ENCODE results near the gene ARHGEF10L. TPM values are rescaled to one million over a fixed set of nuclear protein-coding genes. Genes with fewer than 3 reads are reported as not detected.

ARHGEF10L gene
- total RNA-seq, 1 donor from 2014 or later: 33.1 TPM

GRCh38 chr1:17674726-17675500 is 135.4 kb downstream of the ARHGEF10L start:
- Mint-ChIP-seq H3K4me1 (peaks cover 13% of the 10 kb centered on the region), H3K9me3 (no peaks in the 10 kb centered on the region), H3K36me3 (peaks cover 2% of the 10 kb centered on the region), H3K4me3 (no peak overlapping the region), H3K27me3 (ENCODE audit: low read depth) (no peaks in the 10 kb centered on the region), H3K27ac (no peak overlapping the region)
- DNase-seq (ENCODE audit: low spot score in 2 of 2, unreplicated experiment in 2 of 2): no peak
- no peak for TF ChIP-seq CTCF (IDR thresholded peaks at IDR 0.05; ENCODE audit: unreplicated experiment)

- Mint-ChIP-seq H3K36me3 (peaks cover 2% of the 10 kb centered on the region), H3K4me3 (no peak overlapping the region), H3K9me3 (no peaks in the 10 kb centered on the region), H3K27me3 (ENCODE audit: low read depth) (no peaks in the 10 kb centered on the region), H3K27ac (no peak overlapping the region), H3K4me1 (peaks cover 13% of the 10 kb centered on the region)
- no peak for TF ChIP-seq CTCF (IDR thresholded peaks at IDR 0.05; ENCODE audit: unreplicated experiment)
- no peak for DNase-seq (ENCODE audit: low spot score in 2 of 2, unreplicated experiment in 2 of 2)
Observed at GRCh38 chr1:17675744-17676143, 136.2 kb downstream of the ARHGEF10L start.

- H3K9me3 Mint-ChIP-seq: no peaks in the 10 kb centered on the region
- DNase-seq (ENCODE audit: low spot score in 2 of 2, unreplicated experiment in 2 of 2): no peak
- no peak overlapping the region for H3K4me3 Mint-ChIP-seq
- H3K36me3 Mint-ChIP-seq: peaks cover 6% of the 10 kb centered on the region
- H3K27me3 Mint-ChIP-seq (ENCODE audit: low read depth): no peaks in the 10 kb centered on the region
- no peak overlapping the region for H3K27ac Mint-ChIP-seq
- no peak for TF ChIP-seq CTCF (IDR thresholded peaks at IDR 0.05; ENCODE audit: unreplicated experiment)
- peaks cover 17% of the 10 kb centered on the region for H3K4me1 Mint-ChIP-seq
Observed at GRCh38 chr1:17676387-17677060, 137.0 kb downstream of the ARHGEF10L start.

- no peaks in the 10 kb centered on the region for H3K9me3 Mint-ChIP-seq
- H3K27ac Mint-ChIP-seq: no peak overlapping the region
- no peak for TF ChIP-seq CTCF (IDR thresholded peaks at IDR 0.05; ENCODE audit: unreplicated experiment)
- no peak overlapping the region for H3K4me3 Mint-ChIP-seq
- no peaks in the 10 kb centered on the region for H3K27me3 Mint-ChIP-seq (ENCODE audit: low read depth)
- peaks cover 6% of the 10 kb centered on the region for H3K36me3 Mint-ChIP-seq
- no peak for DNase-seq (ENCODE audit: low spot score in 2 of 2, unreplicated experiment in 2 of 2)
- peaks cover 15% of the 10 kb centered on the region for H3K4me1 Mint-ChIP-seq
Observed at GRCh38 chr1:17678011-17678410, 138.5 kb downstream of the ARHGEF10L start.

- DNase-seq (ENCODE audit: low spot score in 2 of 2, unreplicated experiment in 2 of 2): no peak
- no peak for TF ChIP-seq CTCF (IDR thresholded peaks at IDR 0.05; ENCODE audit: unreplicated experiment)
- no peaks in the 10 kb centered on the region for H3K27me3 Mint-ChIP-seq (ENCODE audit: low read depth)
- H3K27ac Mint-ChIP-seq: no peak overlapping the region
- no peak overlapping the region for H3K4me3 Mint-ChIP-seq
- H3K36me3 Mint-ChIP-seq: peaks cover 6% of the 10 kb centered on the region
- H3K4me1 Mint-ChIP-seq: peaks cover 22% of the 10 kb centered on the region
- no peaks in the 10 kb centered on the region for H3K9me3 Mint-ChIP-seq
Observed at GRCh38 chr1:17679856-17680255, 140.4 kb downstream of the ARHGEF10L start.
